Panc1 (cell line): ENCODE measurements around the gene ARHGAP31.

Experiments
- POLR2AphosphoS5 ChIP-seq: IDR thresholded peaks from 2 replicates; pipeline ENCODE4 v1.6.1; 2012; ENCODE audit warnings: mild to moderate bottlenecking, low read depth, low read length, moderate library complexity
- SIN3A ChIP-seq: IDR thresholded peaks from 2 replicates; pipeline ENCODE4 v1.6.1; 2012; ENCODE audit warnings: low read depth, mild to moderate bottlenecking, low read length, moderate library complexity, borderline replicate concordance; ENCODE audit not compliant: insufficient read depth
- TCF7L2 ChIP-seq: IDR thresholded peaks from 2 replicates; pipeline ENCODE4 v1.6.1; 2011; ENCODE audit warnings: mild to moderate bottlenecking, low read depth, low read length, inconsistent platforms
- TF ChIP-seq, protein P1 (sequence below): fragments of 450-650 bp; IDR thresholded peaks from 2 replicates; pipeline ENCODE4 v1.5.1; 2017; ENCODE audit warnings: mild to moderate bottlenecking
- TF ChIP-seq, protein P2 (sequence below), 2 experiments: IDR thresholded peaks; 2 replicates each; pipeline ENCODE4 v1.6.1; 2011 to 2012; ENCODE audit warnings: low read depth in 2 of 2, control low read depth in 1 of 2, low read length in 1 of 2, mild to moderate bottlenecking in 1 of 2, moderate library complexity in 1 of 2; ENCODE audit not compliant: insufficient read depth in 1 of 2

DNA sequence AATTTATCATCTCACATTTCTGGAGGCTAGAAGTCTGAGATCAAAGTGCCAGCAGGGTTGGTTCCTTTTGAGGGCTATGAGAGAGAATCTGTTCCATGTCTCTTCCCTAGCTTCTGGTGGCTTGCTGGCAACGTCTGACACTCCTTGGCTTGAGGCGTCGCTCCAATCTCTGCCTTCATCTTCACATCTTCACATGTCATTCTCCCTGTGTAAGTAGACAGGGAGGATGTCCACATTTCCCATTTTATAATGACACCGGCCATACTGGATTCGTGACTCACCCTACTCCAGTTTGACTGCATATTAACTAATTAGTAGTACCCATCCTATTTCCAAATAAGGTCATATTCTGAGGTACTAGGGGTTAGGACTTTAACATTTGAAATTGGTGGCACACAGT, 17.5 kb upstream of the ARHGAP31 start:
- TF ChIP-seq, protein P1, sequence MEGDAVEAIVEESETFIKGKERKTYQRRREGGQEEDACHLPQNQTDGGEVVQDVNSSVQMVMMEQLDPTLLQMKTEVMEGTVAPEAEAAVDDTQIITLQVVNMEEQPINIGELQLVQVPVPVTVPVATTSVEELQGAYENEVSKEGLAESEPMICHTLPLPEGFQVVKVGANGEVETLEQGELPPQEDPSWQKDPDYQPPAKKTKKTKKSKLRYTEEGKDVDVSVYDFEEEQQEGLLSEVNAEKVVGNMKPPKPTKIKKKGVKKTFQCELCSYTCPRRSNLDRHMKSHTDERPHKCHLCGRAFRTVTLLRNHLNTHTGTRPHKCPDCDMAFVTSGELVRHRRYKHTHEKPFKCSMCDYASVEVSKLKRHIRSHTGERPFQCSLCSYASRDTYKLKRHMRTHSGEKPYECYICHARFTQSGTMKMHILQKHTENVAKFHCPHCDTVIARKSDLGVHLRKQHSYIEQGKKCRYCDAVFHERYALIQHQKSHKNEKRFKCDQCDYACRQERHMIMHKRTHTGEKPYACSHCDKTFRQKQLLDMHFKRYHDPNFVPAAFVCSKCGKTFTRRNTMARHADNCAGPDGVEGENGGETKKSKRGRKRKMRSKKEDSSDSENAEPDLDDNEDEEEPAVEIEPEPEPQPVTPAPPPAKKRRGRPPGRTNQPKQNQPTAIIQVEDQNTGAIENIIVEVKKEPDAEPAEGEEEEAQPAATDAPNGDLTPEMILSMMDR = no peak
- TF ChIP-seq POLR2AphosphoS5 (no peak), SIN3A (no peak), TCF7L2 (no peak)
- TF ChIP-seq, protein P2, sequence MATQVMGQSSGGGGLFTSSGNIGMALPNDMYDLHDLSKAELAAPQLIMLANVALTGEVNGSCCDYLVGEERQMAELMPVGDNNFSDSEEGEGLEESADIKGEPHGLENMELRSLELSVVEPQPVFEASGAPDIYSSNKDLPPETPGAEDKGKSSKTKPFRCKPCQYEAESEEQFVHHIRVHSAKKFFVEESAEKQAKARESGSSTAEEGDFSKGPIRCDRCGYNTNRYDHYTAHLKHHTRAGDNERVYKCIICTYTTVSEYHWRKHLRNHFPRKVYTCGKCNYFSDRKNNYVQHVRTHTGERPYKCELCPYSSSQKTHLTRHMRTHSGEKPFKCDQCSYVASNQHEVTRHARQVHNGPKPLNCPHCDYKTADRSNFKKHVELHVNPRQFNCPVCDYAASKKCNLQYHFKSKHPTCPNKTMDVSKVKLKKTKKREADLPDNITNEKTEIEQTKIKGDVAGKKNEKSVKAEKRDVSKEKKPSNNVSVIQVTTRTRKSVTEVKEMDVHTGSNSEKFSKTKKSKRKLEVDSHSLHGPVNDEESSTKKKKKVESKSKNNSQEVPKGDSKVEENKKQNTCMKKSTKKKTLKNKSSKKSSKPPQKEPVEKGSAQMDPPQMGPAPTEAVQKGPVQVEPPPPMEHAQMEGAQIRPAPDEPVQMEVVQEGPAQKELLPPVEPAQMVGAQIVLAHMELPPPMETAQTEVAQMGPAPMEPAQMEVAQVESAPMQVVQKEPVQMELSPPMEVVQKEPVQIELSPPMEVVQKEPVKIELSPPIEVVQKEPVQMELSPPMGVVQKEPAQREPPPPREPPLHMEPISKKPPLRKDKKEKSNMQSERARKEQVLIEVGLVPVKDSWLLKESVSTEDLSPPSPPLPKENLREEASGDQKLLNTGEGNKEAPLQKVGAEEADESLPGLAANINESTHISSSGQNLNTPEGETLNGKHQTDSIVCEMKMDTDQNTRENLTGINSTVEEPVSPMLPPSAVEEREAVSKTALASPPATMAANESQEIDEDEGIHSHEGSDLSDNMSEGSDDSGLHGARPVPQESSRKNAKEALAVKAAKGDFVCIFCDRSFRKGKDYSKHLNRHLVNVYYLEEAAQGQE (IDR thresholded peaks at IDR 0.05; ENCODE audit: insufficient read depth in 1 of 2, low read depth in 2 of 2, low read length in 1 of 2) = no peak
